Muscle layer of duodenum (tissue), 2 donors: ENCODE results near the gene ANOS1.
"Not testable (repeated sequence)": the region's sequence is repeated elsewhere in the genome, so short reads cannot be mapped to it uniquely, and the experiment has no call there.

ENCODE experiments used
- H3K27ac ChIP-seq: one replicate; pipeline ENCODE4 v1.7.0; 2013; ENCODE audit warnings: mild to moderate bottlenecking, low read length
- H3K27me3 ChIP-seq: one replicate; pipeline ENCODE4 v1.7.0; 2013; ENCODE audit warnings: low read depth, mild to moderate bottlenecking, control low read depth, low read length
- H3K36me3 ChIP-seq, 2 donors: one replicate each; pipeline ENCODE4 v1.7.0; 2013; ENCODE audit warnings: low read length in 2 of 2, control low read depth in 1 of 2, mild to moderate bottlenecking in 1 of 2; ENCODE audit not compliant: insufficient read depth in 2 of 2, control insufficient read depth in 1 of 2
- H3K4me1 ChIP-seq, 2 donors: one replicate each; pipeline ENCODE4 v1.7.0; 2013; ENCODE audit warnings: low read length in 2 of 2, mild to moderate bottlenecking in 2 of 2, control low read depth in 1 of 2, moderate library complexity in 1 of 2; ENCODE audit not compliant: insufficient read depth in 2 of 2, control insufficient read depth in 1 of 2
- H3K4me3 ChIP-seq, 2 donors: one replicate each; pipeline ENCODE4 v1.7.0; 2013; ENCODE audit warnings: low read length in 2 of 2, low read depth in 1 of 2, mild to moderate bottlenecking in 1 of 2
- H3K9me3 ChIP-seq, 2 donors: one replicate each; pipeline ENCODE4 v1.7.0; 2013; ENCODE audit warnings: low read length in 2 of 2, control low read depth in 1 of 2, mild to moderate bottlenecking in 1 of 2; ENCODE audit not compliant: control insufficient read depth in 1 of 2
- donor health status: healthy.

ANOS1 gene

DNA sequence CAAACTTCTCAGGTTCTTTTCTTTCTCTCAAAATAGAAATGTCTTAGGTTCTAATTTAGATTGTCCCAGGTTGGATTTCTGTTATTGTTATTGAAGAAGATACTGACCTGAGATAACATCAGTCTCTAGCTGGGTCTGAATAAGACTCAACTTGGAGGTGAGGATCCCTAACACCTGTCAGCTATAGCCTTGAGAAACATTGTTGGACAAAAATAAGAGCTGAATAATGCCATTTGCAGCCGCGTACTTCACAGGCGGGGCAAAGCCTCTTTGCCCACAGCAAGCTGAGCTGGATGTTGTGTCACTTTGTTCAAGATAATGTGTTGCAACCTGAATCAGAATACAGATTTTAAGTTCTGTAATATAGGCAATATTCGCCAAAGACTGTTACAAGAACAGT is 231.7 kb downstream of the ANOS1 start:
- H3K4me3 ChIP-seq, result no peak overlapping the region
- no peak overlapping the region for H3K27ac ChIP-seq
- H3K4me1 ChIP-seq, result no peaks in the 10 kb centered on the region
- no peaks in the 10 kb centered on the region for H3K36me3 ChIP-seq
- no peaks in the 10 kb centered on the region for H3K27me3 ChIP-seq
- no peaks in the 10 kb centered on the region for H3K9me3 ChIP-seq

DNA sequence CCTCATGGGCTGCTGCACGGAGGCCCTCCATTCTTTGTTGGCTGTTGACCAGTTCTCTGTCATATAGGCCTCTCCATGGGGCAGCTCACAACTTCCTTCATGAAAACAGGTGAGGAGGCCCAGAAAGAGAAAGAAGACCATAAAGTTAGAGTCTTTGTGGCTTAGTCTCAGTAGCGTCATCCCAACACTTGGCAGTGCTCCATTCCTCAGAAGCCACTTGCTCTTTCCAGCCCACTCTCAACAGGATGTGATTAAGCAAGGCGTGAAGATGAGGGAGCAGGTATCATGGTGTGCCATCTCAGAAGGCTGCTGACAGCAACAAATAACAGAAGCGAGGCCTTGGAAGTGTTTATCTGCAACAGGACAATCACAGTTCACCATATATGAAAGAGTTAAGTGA is 236.9 kb downstream of the ANOS1 start:
- H3K4me3 ChIP-seq, H3K9me3 ChIP-seq, H3K4me1 ChIP-seq, H3K27me3 ChIP-seq, H3K36me3 ChIP-seq, H3K27ac ChIP-seq: not testable (repeated sequence)

DNA sequence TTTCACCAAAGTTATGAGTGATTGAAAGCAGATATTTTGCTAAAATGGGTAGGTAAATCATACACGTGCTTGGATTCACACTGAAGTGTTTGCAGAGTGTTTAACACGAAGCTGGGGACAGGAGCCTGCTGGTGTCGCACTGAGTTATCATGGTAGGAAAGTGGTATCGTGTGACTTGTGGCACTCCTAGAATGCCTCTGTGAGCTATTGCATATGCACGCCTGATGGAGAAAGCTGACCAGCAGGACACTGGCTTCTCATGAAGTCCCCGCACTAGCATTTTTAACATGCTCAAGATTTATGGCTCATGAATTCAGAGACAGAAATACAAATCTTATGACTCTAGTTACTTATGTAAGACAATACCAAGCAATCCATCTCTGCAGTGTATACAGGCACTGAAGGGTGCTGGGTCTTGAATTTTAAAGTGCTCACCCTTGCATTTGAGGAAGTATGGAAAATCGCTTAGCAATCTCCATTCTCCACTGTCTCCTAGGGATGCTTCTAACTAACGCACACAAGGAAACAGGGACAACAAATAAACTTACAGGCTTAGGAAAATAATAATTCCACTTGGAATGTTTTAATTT is 247.5 kb downstream of the ANOS1 start:
- Histone ChIP-seq H3K9me3 (no peaks in the 10 kb centered on the region), H3K4me1 (no peaks in the 10 kb centered on the region), H3K27me3 (no peaks in the 10 kb centered on the region), H3K36me3 (no peaks in the 10 kb centered on the region), H3K27ac (no peak overlapping the region), H3K4me3 (no peak overlapping the region)
